NK-92 (cell line): ENCODE measurements around the gene L1CAM.

Experiments used
- DNase-seq: peaks from one replicate; lab custom pipeline; 2025; ENCODE audit not compliant: unreplicated experiment; lab: John Stamatoyannopoulos, UW

The L1CAM gene

GRCh38 chrX:153878969-153879653, 6.9 kb downstream of the L1CAM start:
- no peak for DNase-seq

GRCh38 chrX:153878345-153878744, 7.6 kb downstream of the L1CAM start:
- DNase-seq = no peak

- DNase-seq = no peak
Observed at GRCh38 chrX:153877571-153878261, 8.3 kb downstream of the L1CAM start.

- DNase-seq = no peak
Observed at GRCh38 chrX:153876112-153876491, 9.9 kb downstream of the L1CAM start.

- DNase-seq = no peak
Observed at GRCh38 chrX:153875391-153876111, 10.4 kb downstream of the L1CAM start.

GRCh38 chrX:153874366-153875125, 11.4 kb downstream of the L1CAM start:
- DNase-seq = no peak

GRCh38 chrX:153874085-153874365, 11.9 kb downstream of the L1CAM start:
- no peak for DNase-seq

GRCh38 chrX:153873282-153874084, 12.5 kb downstream of the L1CAM start:
- no peak for DNase-seq

- no peak for DNase-seq
Observed at GRCh38 chrX:153871946-153872878, 13.8 kb downstream of the L1CAM start.

- DNase-seq = no peak
Observed at GRCh38 chrX:153871451-153871850, 14.5 kb downstream of the L1CAM start.

GRCh38 chrX:153870791-153871360, 15.1 kb downstream of the L1CAM start:
- DNase-seq = no peak

- DNase-seq = no peak
Observed at GRCh38 chrX:153870288-153870690, 15.7 kb downstream of the L1CAM start.

GRCh38 chrX:153869473-153870287, 16.3 kb downstream of the L1CAM start:
- DNase-seq = no peak

GRCh38 chrX:153868576-153869472, 17.1 kb downstream of the L1CAM start:
- no peak for DNase-seq

- DNase-seq = no peak
Observed at GRCh38 chrX:153867671-153868070, 18.3 kb downstream of the L1CAM start.

- DNase-seq = no peak
Observed at GRCh38 chrX:153867139-153867538, 18.8 kb downstream of the L1CAM start.

GRCh38 chrX:153866302-153867019, 19.5 kb downstream of the L1CAM start:
- no peak for DNase-seq
